D721Med (cell line): ENCODE results near the gene NEB.

Experiments used
- DNase-seq: peaks from one replicate; pipeline ENCODE4 v3.0.0; 2011; ENCODE audit warnings: low spot score; ENCODE audit not compliant: insufficient read length
- FAIRE-seq: peaks from 2 replicates; lab custom pipeline; 2011; peaks lifted over from hg19 to GRCh38; lab: Jason Lieb, UNC
- TF ChIP-seq, protein P1 (sequence below): IDR thresholded peaks from 2 replicates; pipeline ENCODE4 v1.5.1; 2012; ENCODE audit warnings: mild to moderate bottlenecking, control low read depth; ENCODE audit not compliant: insufficient read depth; ENCODE audit errors: missing control alignments

Gene NEB

DNA sequence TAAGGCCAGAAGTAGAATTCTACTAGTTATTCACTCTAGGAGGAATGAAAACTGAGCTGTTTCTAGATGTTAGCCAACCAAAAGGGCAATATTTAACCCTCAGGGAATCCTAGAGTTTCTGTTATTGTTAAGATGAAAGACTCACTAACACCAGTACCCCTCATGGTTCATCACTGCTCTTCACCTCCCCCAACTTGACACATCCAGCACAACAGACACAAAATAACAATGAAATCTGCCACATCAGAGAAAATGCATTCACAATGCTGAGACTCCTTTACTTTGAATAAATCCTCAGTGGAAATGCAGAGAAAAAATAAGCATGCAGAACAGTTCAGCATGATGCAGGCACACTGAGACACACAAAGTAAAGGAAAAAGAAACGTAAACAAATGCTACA is 213.3 kb downstream of the NEB start:
- no peak for FAIRE-seq
- TF ChIP-seq, protein P1, sequence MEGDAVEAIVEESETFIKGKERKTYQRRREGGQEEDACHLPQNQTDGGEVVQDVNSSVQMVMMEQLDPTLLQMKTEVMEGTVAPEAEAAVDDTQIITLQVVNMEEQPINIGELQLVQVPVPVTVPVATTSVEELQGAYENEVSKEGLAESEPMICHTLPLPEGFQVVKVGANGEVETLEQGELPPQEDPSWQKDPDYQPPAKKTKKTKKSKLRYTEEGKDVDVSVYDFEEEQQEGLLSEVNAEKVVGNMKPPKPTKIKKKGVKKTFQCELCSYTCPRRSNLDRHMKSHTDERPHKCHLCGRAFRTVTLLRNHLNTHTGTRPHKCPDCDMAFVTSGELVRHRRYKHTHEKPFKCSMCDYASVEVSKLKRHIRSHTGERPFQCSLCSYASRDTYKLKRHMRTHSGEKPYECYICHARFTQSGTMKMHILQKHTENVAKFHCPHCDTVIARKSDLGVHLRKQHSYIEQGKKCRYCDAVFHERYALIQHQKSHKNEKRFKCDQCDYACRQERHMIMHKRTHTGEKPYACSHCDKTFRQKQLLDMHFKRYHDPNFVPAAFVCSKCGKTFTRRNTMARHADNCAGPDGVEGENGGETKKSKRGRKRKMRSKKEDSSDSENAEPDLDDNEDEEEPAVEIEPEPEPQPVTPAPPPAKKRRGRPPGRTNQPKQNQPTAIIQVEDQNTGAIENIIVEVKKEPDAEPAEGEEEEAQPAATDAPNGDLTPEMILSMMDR, result no peak

DNA sequence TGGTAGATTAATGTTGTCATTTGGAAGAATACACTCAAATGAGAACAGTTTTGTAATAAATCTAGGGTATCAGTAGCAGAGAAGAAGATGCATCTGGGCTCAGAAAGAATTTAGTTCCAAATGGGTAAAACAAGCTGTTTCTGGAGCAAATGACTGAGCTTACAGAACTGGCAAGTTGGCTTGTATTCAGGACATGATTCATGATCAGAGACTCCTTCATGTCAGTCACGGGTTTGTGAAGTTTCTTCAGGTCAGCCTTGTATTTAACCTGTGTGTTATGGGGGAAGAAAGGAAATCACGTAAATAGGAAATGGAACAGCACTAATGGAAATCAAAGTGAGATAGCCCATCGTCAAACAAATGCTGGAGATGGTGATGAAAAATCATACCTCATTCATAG is 215.5 kb downstream of the NEB start:
- DNase-seq (no peak), FAIRE-seq (no peak)
- TF ChIP-seq, protein P1, result no peak

More for the DNA sequence above, 213.3 kb downstream of the NEB start:
- no peak for DNase-seq

DNA sequence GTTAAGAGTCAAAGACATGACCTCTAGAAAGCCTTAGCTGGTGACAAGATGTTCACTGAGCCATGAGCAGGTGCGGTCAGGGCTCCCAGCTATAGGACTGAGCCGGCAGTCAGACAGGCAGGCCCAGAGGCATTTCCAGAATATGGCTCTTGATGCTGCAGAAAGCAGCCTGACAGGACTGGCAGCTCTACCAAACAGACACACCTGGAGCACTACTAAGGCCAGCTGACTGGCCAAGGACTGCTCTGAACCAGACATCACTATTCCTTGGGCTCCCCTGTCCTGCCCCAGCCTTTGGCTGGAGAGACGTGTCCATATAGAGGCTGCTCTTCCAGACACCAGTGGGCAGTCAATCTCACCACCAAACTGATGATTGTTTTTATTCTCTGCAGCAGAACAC is 225.8 kb downstream of the NEB start:
- DNase-seq (no peak), FAIRE-seq (no peak)
- TF ChIP-seq, protein P1, result no peak

DNA sequence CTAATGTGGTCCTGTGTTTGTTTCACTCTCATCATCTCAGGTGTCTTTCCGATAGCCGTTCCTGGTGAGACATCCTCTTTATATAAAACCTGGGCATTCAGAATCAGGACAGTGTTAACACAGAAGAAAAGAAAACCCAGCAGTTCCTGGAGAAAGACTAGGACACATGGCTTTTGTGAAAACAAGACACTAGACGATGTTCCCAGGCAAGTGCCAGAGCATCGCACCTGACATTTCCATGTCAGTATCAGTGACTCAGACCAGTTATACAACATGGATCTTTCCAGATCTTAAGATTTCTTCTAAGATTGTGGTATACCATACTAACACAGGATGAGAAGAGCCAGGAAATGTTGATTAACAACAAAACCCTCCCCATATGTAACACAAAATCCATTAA is 228.1 kb downstream of the NEB start:
- no peak for DNase-seq
- FAIRE-seq, result no peak
- TF ChIP-seq, protein P1, result no peak

DNA sequence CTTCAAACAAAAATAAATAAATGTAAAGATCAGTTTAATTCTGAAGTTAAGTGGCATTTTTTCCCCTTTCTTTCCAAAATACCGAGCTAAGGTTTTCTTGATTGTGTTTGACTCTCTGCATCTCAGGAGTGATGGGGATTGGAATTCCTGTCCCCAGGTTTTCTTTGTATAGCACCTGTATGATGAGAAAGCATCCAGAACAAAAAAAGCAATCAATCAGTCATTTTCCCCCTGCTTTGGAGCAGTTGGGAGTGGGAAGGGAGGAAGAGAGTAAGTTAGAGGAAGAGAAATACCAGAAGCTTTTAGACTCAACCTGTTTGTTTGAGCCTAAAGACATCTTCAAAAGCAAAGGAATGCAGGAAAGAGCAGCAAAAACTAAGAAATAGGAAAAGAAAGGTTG is 236.1 kb downstream of the NEB start:
- DNase-seq, result no peak
- TF ChIP-seq, protein P1, result no peak
- FAIRE-seq, result no peak

DNA sequence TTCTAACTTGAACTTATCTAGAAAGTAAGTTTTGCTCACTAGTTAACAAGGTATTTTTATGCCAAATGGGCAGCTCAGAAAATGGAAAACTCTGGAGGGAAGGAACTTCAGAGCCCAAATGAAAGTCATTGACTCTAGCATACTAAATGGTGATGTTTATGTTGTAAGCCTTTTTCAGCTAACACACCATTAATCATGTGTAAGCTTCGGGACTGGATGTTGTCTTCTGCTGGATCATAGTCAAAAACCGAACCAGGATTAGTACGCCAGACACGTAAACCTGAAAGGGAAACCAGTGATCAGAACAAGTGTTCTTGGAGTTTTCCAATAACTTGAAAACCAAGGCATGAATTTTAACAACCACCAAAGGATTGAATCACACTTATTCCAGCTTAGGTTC is 242.8 kb downstream of the NEB start:
- TF ChIP-seq, protein P1, result no peak
- DNase-seq, result no peak
- FAIRE-seq, result no peak

DNA sequence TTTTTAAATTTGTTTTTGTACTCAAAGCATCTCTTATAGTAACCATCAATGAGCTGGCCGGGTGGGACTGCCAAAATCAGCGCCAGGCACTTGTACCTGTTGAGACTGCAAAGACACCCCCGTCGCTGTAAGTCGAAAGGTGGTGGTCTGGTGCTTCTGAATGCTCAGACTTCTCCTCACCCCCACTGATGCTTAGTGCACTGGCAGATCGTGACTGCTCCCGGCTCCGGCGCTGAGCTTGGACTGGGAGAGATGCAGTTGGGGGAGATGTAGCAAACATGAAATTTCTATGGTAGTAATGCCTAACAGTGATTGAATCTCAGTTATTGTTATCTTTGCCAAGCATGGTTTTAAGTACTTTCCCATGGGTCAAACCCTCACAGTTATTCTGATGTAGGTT is 244.0 kb downstream of the NEB start:
- FAIRE-seq (no peak), DNase-seq (no peak)
- TF ChIP-seq, protein P1, result no peak
